ENCODE results near the gene CNDP1.

Gene CNDP1

DNA sequence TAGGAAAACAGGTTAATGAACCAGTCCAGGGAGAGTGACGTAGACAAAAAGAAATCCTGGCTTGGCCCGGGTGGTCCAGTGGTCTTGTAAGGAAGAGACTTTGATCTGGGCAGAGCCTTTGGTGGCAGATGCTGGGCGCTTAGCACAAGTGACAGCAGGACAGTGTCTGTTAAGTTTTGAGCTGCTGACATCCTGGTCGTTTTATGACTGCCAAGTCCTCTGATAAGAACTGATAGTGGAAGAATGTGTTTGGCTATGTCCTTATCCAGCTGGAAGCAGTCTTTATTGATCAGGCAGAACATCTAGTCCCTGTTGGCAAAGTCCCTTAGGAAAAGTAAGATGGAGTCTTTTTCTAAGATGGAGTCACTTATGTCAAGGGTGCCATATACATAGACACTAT, 36.0 kb downstream of the CNDP1 start:
- H3K9me3 ChIP-seq, result no peaks in the 10 kb centered on the region
- TF ChIP-seq, protein P1, sequence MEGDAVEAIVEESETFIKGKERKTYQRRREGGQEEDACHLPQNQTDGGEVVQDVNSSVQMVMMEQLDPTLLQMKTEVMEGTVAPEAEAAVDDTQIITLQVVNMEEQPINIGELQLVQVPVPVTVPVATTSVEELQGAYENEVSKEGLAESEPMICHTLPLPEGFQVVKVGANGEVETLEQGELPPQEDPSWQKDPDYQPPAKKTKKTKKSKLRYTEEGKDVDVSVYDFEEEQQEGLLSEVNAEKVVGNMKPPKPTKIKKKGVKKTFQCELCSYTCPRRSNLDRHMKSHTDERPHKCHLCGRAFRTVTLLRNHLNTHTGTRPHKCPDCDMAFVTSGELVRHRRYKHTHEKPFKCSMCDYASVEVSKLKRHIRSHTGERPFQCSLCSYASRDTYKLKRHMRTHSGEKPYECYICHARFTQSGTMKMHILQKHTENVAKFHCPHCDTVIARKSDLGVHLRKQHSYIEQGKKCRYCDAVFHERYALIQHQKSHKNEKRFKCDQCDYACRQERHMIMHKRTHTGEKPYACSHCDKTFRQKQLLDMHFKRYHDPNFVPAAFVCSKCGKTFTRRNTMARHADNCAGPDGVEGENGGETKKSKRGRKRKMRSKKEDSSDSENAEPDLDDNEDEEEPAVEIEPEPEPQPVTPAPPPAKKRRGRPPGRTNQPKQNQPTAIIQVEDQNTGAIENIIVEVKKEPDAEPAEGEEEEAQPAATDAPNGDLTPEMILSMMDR (IDR thresholded peaks at IDR 0.05; ENCODE audit: low read depth, low read length), result no peak
- no peaks in the 10 kb centered on the region for H3K27me3 ChIP-seq
- no peaks in the 10 kb centered on the region for H3K36me3 ChIP-seq
- no peak for DNase-seq
- H3K4me1 ChIP-seq, result no peaks in the 10 kb centered on the region
- no peak overlapping the region for H3K4me3 ChIP-seq (ENCODE audit: low read depth, low read length)

DNA sequence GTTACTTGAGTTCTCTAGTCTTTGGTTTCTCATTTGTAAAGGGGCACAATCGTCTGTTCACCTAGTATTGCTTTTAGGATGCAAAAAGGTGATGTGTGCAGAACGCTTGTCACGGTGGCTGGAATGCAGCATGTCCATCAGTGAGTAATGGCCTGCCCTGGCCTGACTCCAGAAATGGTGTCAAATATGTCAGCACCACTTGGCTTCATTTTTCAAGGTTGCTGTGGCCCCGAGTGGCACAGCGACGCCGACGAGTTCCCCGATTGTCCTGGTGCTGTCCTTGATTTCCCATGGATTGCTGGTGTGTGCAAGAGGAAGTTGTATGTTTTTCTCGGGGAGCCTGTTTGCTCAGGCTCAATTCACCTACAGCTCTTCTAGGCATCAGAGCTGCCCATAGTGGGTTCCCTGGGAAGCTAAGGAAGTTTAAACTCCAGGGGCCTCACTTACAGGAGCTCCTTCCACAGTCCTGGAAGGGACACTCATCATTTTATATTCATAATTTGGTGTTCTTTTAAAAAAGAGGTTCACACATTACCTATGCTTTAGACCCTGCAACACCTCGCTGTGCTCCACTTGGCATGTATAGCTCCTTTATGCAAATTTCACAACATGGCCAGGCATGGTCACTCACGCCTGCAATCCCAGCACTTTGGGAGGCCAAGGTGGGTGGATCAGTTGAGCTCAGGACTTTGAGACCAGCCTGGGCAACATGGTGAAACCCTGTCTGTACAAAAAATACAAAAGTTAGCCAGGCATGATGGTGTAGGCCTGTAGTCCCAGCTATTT, 37.8 kb downstream of the CNDP1 start:
- no peak for DNase-seq
- TF ChIP-seq, protein P1 (IDR thresholded peaks at IDR 0.05; ENCODE audit: low read depth, low read length), result no peak
- no peak overlapping the region for H3K4me3 ChIP-seq (ENCODE audit: low read depth, low read length)
- no peaks in the 10 kb centered on the region for H3K9me3 ChIP-seq
- no peaks in the 10 kb centered on the region for H3K36me3 ChIP-seq
- H3K4me1 ChIP-seq, result no peaks in the 10 kb centered on the region
- H3K27me3 ChIP-seq, result no peaks in the 10 kb centered on the region

DNA sequence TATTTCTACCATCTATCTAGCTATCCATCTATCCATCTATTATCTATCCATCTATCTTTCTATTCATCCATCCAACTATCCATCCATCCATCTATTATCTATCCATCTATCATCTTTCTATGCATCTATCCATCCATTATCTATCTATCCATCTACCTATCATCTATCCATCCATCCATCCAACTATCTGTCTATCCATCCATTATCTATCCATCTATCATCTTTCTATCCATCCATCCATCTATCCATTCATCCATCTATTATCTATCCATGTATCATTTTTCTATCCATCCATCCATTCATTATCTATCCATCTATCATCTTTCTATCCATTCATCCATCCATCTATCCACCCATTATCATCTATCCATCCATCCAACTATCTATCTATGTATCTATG, 38.8 kb downstream of the CNDP1 start:
- no peak for DNase-seq
- no peak overlapping the region for H3K4me3 ChIP-seq (ENCODE audit: low read depth, low read length)
- H3K4me1 ChIP-seq, result no peaks in the 10 kb centered on the region
- H3K36me3 ChIP-seq, result no peaks in the 10 kb centered on the region
- H3K27me3 ChIP-seq, result no peaks in the 10 kb centered on the region
- TF ChIP-seq, protein P1 (IDR thresholded peaks at IDR 0.05; ENCODE audit: low read depth, low read length), result no peak
- H3K9me3 ChIP-seq, result no peaks in the 10 kb centered on the region

DNA sequence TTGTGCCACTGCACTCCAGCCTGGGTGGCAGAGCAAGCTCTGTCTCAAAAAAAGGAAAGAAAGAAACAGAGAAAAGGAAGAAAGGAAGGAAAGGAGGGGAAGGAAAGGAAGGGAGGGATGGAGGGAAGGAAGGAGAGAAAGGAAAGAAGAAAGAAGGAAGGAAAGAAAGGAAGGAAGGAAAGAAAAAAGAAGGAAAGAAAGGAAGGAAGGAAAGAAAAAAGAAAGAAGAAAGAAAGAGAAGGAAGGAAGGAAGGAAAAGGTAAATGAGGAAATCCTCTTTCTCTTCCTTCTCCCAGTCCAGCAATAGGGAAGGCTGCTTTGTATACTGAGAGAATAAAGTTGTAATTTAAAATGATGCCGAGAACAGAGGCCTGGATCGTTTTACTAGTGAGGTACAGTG, 40.6 kb downstream of the CNDP1 start:
- Histone ChIP-seq H3K4me3 (ENCODE audit: low read depth, low read length) (no peak overlapping the region), H3K9me3 (no peaks in the 10 kb centered on the region), H3K4me1 (no peaks in the 10 kb centered on the region), H3K36me3 (no peaks in the 10 kb centered on the region), H3K27me3 (no peaks in the 10 kb centered on the region)
- no peak for DNase-seq
- TF ChIP-seq, protein P1 (IDR thresholded peaks at IDR 0.05; ENCODE audit: low read depth, low read length), result no peak

DNA sequence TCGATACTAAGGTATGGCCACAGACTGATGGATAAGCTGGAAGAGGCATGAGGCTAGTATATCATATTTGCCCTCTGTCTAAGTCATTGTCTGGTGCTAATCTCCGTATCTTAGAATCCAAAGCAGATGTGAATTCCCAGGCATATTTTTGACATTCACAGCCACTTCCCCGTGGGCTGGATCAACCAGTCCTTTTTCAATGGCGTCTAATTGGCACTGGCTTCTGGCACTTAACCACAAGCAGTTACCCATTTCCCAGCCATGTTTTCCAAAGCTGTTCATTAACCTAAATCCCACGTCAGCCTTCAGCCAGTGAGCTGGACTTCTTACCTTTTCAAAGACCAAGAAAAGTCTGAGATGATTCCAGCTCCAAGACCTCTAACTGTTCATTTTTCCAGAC, 42.7 kb downstream of the CNDP1 start:
- H3K9me3 ChIP-seq, result no peaks in the 10 kb centered on the region
- no peaks in the 10 kb centered on the region for H3K36me3 ChIP-seq
- no peak for DNase-seq
- no peak overlapping the region for H3K4me3 ChIP-seq (ENCODE audit: low read depth, low read length)
- H3K27me3 ChIP-seq, result no peaks in the 10 kb centered on the region
- no peaks in the 10 kb centered on the region for H3K4me1 ChIP-seq
- TF ChIP-seq, protein P1 (IDR thresholded peaks at IDR 0.05; ENCODE audit: low read depth, low read length), result no peak

DNA sequence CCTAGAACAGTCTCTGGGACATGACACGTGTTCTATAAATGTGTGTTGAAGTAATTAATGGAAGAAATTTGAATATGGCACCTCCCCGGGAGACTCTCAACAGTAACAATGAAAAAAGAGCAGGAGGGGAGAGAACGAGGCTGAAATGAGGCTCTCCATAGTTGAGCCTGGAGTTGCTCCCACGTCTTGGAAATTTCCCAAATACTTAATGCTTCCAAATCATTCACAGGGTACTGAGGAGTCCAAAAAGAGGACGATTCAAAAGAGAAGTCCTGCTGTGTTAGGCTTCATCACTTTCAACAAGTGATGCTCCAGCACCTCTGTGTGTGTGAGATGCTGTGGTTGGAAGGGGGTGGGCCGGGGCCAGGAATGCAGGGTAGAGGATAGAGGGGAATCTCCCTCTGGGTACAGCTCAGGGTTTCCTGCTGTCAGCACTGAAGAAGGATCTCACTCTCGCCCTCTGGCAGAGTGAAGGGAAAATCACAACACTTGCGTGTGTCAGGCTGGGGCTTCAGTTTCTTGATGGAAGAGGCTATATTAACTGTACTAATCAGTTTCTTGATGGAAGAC, 45.3 kb downstream of the CNDP1 start:
- TF ChIP-seq, protein P1 (IDR thresholded peaks at IDR 0.05; ENCODE audit: low read depth, low read length), result no peak
- Histone ChIP-seq H3K9me3 (no peaks in the 10 kb centered on the region), H3K4me3 (ENCODE audit: low read depth, low read length) (no peak overlapping the region), H3K4me1 (no peaks in the 10 kb centered on the region), H3K36me3 (no peaks in the 10 kb centered on the region), H3K27me3 (no peaks in the 10 kb centered on the region)
- no peak for DNase-seq
